Mammary epithelial cell (primary cell): Measurements from ENCODE around the gene RIMS3.

Source experiments
- CTCF ChIP-seq, 2 donors: IDR thresholded peaks in 1 of 2; conservative IDR thresholded peaks in 1 of 2; 2 replicates each; pipeline ENCODE4 v1.5.1; 2011 to 2012; ENCODE audit warnings: inconsistent platforms in 2 of 2, low read length in 2 of 2, mild to moderate bottlenecking in 2 of 2, control low read depth in 1 of 2, low read depth in 1 of 2; ENCODE audit not compliant: insufficient read depth in 1 of 2; ENCODE audit errors: extremely low read depth in 1 of 2
- EZH2 ChIP-seq: IDR thresholded peaks from 2 replicates; pipeline ENCODE4 v1.6.1; 2012; ENCODE audit warnings: low read length, inconsistent platforms, borderline replicate concordance

GRCh38 chr1:40694353-40694874, 28.9 kb upstream of the RIMS3 start:
- TF ChIP-seq CTCF (conservative IDR thresholded peaks at IDR 0.05 in 1 of 2, IDR thresholded peaks at IDR 0.05 in 1 of 2; ENCODE audit: extremely low read depth in 1 of 2, insufficient read depth in 1 of 2, low read depth in 1 of 2, low read length in 2 of 2) (no peak), EZH2 (no peak)
